Esophagus mucosa (tissue), 1 donor: ENCODE data around the gene USP43. TPM values are rescaled to one million over a fixed set of nuclear protein-coding genes. Genes with fewer than 3 reads are reported as not detected.

Experiments used
- total RNA-seq: library from RNA; stranded (reverse); gene quantifications from one replicate; pipeline ENCODE4 v1.2.4, GENCODE V29; 2023
- donor health status: DM: yes; HTN: yes; CAD: no.

Gene USP43
- total RNA-seq, 1 donor from 2014 or later, result 8.8 TPM

Other genes starting within 250 kb of the USP43 start
- 45.9 TPM for gene STX8, start 69.7 kb upstream of the USP43 start, total RNA-seq
- not detected for gene CFAP52, start 68.9 kb upstream of the USP43 start, total RNA-seq
- gene DHRS7C, start 146.1 kb downstream of the USP43 start, total RNA-seq, result not detected
- gene GSG1L2, start 176.6 kb downstream of the USP43 start, total RNA-seq, result not detected
- not detected for gene GLP2R, start 180.4 kb downstream of the USP43 start, total RNA-seq